ENCODE data around the gene FXYD6. TPM values are rescaled to one million over a fixed set of nuclear protein-coding genes. Genes with fewer than 3 reads are reported as not detected.

The FXYD6 gene
- total RNA-seq, 2 experiments from 2014 or later: not detected

GRCh38 chr11:117872975-117873827 lies 3.3 kb downstream of the FXYD6 start:
- intact Hi-C loops (cut with micrococcal nuclease): no loop called here
- Mint-ChIP-seq H3K27ac (no peak overlapping the region), H3K9me3 (no peaks in the 10 kb centered on the region), H3K27me3 (peaks cover 42% of the 10 kb centered on the region), H3K4me1 (ENCODE audit: low read depth) (peaks cover 20% of the 10 kb centered on the region), H3K36me3 (ENCODE audit: low read depth) (no peaks in the 10 kb centered on the region), H3K4me3 (no peak overlapping the region)
- ChIA-PET POLR2A (interaction anchor here (0.7 kb wide), 1 partner anchor 163 kb away, joined by 3 read pairs; no protein-coding TSS in a partner anchor), CTCF (interaction anchor here (1.1 to 2.0 kb wide), 3 partner anchors 29 to 72 kb away, joined by 3 to 7 read pairs (median 4); no protein-coding TSS in a partner anchor)
- ATAC-seq: no peak
- TF ChIP-seq CTCF (IDR thresholded peaks at IDR 0.05): no peak
- no peak for DNase-seq

- no peak overlapping the region for H3K27ac Mint-ChIP-seq
- ATAC-seq (no peak), DNase-seq (no peak)
- H3K27me3 Mint-ChIP-seq: peaks cover 38% of the 10 kb centered on the region
- H3K36me3 Mint-ChIP-seq (ENCODE audit: low read depth): no peaks in the 10 kb centered on the region
- intact Hi-C loops (cut with micrococcal nuclease): no loop called here
- TF ChIP-seq CTCF (IDR thresholded peaks at IDR 0.05): no peak
- no peak overlapping the region for H3K4me3 Mint-ChIP-seq
- CTCF ChIA-PET: interaction anchor here (1.1 to 2.0 kb wide), 3 partner anchors 29 to 72 kb away, joined by 3 to 7 read pairs (median 4); no protein-coding TSS in a partner anchor
- peaks cover 20% of the 10 kb centered on the region for H3K4me1 Mint-ChIP-seq (ENCODE audit: low read depth)
- H3K9me3 Mint-ChIP-seq: no peaks in the 10 kb centered on the region
- POLR2A ChIA-PET: no interaction called here
These were observed 4.0 kb downstream of the FXYD6 start for GRCh38 chr11:117872420-117872961.

GRCh38 chr11:117871784-117872183 lies 4.7 kb downstream of the FXYD6 start:
- H3K36me3 Mint-ChIP-seq (ENCODE audit: low read depth): no peaks in the 10 kb centered on the region
- no peak overlapping the region for H3K4me3 Mint-ChIP-seq
- CTCF ChIA-PET: interaction anchor here (1.2 to 2.0 kb wide), 3 partner anchors 28 to 75 kb away, joined by 3 to 7 read pairs (median 6); no protein-coding TSS in a partner anchor

GRCh38 chr11:117871160-117871559 lies 5.3 kb downstream of the FXYD6 start:
- DNase-seq (no peak), ATAC-seq (no peak)
- H3K4me1 Mint-ChIP-seq (ENCODE audit: low read depth): peaks cover 14% of the 10 kb centered on the region
- no peak overlapping the region for H3K4me3 Mint-ChIP-seq
- no peak overlapping the region for H3K27ac Mint-ChIP-seq
- ChIA-PET CTCF (interaction anchor here (0.7 to 1.2 kb wide), 2 partner anchors 75 to 76 kb away, joined by 3 to 6 read pairs; no protein-coding TSS in a partner anchor), POLR2A (interaction anchor here (0.6 kb wide), 1 partner anchor 11 kb away, joined by 3 read pairs; no protein-coding TSS in a partner anchor)
- H3K36me3 Mint-ChIP-seq (ENCODE audit: low read depth): no peaks in the 10 kb centered on the region
- TF ChIP-seq CTCF (IDR thresholded peaks at IDR 0.05): no peak
- H3K27me3 Mint-ChIP-seq: peaks cover 29% of the 10 kb centered on the region
- intact Hi-C loops (cut with micrococcal nuclease): no loop called here
- no peaks in the 10 kb centered on the region for H3K9me3 Mint-ChIP-seq

More at GRCh38 chr11:117871784-117872183, 4.7 kb downstream of the FXYD6 start:
- DNase-seq (no peak), ATAC-seq (no peak)
- Mint-ChIP-seq H3K27me3 (peaks cover 31% of the 10 kb centered on the region), H3K27ac (no peak overlapping the region), H3K9me3 (no peaks in the 10 kb centered on the region), H3K4me1 (ENCODE audit: low read depth) (peaks cover 16% of the 10 kb centered on the region)
- TF ChIP-seq CTCF (IDR thresholded peaks at IDR 0.05): no peak
- intact Hi-C loops (cut with micrococcal nuclease): no loop called here
- POLR2A ChIA-PET: no interaction called here

Data from activated CD8-positive, alpha-beta T cell treated with anti-CD3 and anti-CD28 coated beads for 36 hours (primary cell).